Liver (tissue), 3 donors: Measurements from ENCODE around the gene ANKRD65.
"Not testable (repeated sequence)": the region's sequence is repeated elsewhere in the genome, so short reads cannot be mapped to it uniquely, and the experiment has no call there.

ENCODE experiments used
- EGR1 ChIP-seq, 2 donors: IDR thresholded peaks; 2 replicates each; pipeline ENCODE4 v1.6.1; 2016 to 2018; ENCODE audit warnings: antibody characterized with exemption in 2 of 2, low read depth in 2 of 2
- GABPA ChIP-seq, 2 donors: IDR thresholded peaks in 1 of 2; conservative IDR thresholded peaks in 1 of 2; 2 replicates each; pipeline ENCODE4 v1.6.1; 2016; ENCODE audit warnings: antibody characterized with exemption in 2 of 2, mild to moderate bottlenecking in 1 of 2, moderate library complexity in 1 of 2
- HNF4G ChIP-seq: IDR thresholded peaks from 2 replicates; pipeline ENCODE4 v1.6.1; 2016; ENCODE audit warnings: antibody characterized with exemption
- JUND ChIP-seq, 2 donors: IDR thresholded peaks; 2 replicates each; pipeline ENCODE4 v1.6.1; 2016; ENCODE audit warnings: antibody characterized with exemption in 2 of 2
- RAD21 ChIP-seq, 2 donors: IDR thresholded peaks; 2 replicates each; pipeline ENCODE4 v1.6.1; 2016; ENCODE audit warnings: antibody characterized with exemption in 2 of 2, mild to moderate bottlenecking in 2 of 2
- REST ChIP-seq: IDR thresholded peaks from 2 replicates; pipeline ENCODE4 v1.6.1; 2016; ENCODE audit warnings: antibody characterized with exemption, mild to moderate bottlenecking
- RXRA ChIP-seq, 2 donors: IDR thresholded peaks; 2 replicates each; pipeline ENCODE4 v1.6.1; 2017 to 2018; ENCODE audit warnings: antibody characterized with exemption in 2 of 2, mild to moderate bottlenecking in 1 of 2
- TAF1 ChIP-seq: conservative IDR thresholded peaks from 2 replicates; pipeline ENCODE4 v1.6.1; 2016; ENCODE audit warnings: antibody characterized with exemption, mild to moderate bottlenecking
- YY1 ChIP-seq: IDR thresholded peaks from 2 replicates; pipeline ENCODE4 v1.6.1; 2016; ENCODE audit warnings: antibody characterized with exemption, mild to moderate bottlenecking
- TF ChIP-seq, protein P1 (sequence below): fragments of 150-350 bp; IDR thresholded peaks from 2 replicates; pipeline ENCODE4 v1.5.1; 2017; ENCODE audit warnings: improper control_type of control experiment, low read depth, low read length; ENCODE audit not compliant: missing input control
- TF ChIP-seq, protein P2 (sequence below): IDR thresholded peaks from 2 replicates; pipeline ENCODE4 v1.6.1; 2016; ENCODE audit warnings: antibody characterized with exemption
- TF ChIP-seq, protein P3 (sequence below): IDR thresholded peaks from 2 replicates; pipeline ENCODE4 v1.6.1; 2016; ENCODE audit warnings: antibody characterized with exemption
- TF ChIP-seq, protein P4 (sequence below): IDR thresholded peaks from 2 replicates; pipeline ENCODE4 v1.6.1; 2016; ENCODE audit warnings: antibody characterized with exemption
- donor health status: healthy.
- donor health status: healthy.

GRCh38 chr1:1385339-1385738 lies 35.7 kb downstream of the ANKRD65 start:
- TF ChIP-seq, protein P1, sequence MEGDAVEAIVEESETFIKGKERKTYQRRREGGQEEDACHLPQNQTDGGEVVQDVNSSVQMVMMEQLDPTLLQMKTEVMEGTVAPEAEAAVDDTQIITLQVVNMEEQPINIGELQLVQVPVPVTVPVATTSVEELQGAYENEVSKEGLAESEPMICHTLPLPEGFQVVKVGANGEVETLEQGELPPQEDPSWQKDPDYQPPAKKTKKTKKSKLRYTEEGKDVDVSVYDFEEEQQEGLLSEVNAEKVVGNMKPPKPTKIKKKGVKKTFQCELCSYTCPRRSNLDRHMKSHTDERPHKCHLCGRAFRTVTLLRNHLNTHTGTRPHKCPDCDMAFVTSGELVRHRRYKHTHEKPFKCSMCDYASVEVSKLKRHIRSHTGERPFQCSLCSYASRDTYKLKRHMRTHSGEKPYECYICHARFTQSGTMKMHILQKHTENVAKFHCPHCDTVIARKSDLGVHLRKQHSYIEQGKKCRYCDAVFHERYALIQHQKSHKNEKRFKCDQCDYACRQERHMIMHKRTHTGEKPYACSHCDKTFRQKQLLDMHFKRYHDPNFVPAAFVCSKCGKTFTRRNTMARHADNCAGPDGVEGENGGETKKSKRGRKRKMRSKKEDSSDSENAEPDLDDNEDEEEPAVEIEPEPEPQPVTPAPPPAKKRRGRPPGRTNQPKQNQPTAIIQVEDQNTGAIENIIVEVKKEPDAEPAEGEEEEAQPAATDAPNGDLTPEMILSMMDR = not testable (repeated sequence)
- not testable (repeated sequence) for TF ChIP-seq YY1; RAD21 (IDR thresholded peaks at IDR 0.05); TAF1; REST; JUND (IDR thresholded peaks at IDR 0.05); EGR1 (IDR thresholded peaks at IDR 0.05; ENCODE audit: low read depth in 2 of 2); GABPA (IDR thresholded peaks at IDR 0.05 in 1 of 2, conservative IDR thresholded peaks at IDR 0.05 in 1 of 2); RXRA (IDR thresholded peaks at IDR 0.05); HNF4G
- TF ChIP-seq, protein P2, sequence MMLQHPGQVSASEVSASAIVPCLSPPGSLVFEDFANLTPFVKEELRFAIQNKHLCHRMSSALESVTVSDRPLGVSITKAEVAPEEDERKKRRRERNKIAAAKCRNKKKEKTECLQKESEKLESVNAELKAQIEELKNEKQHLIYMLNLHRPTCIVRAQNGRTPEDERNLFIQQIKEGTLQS = not testable (repeated sequence)
- TF ChIP-seq, protein P3, sequence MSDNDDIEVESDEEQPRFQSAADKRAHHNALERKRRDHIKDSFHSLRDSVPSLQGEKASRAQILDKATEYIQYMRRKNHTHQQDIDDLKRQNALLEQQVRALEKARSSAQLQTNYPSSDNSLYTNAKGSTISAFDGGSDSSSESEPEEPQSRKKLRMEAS = not testable (repeated sequence)
- TF ChIP-seq, protein P4, sequence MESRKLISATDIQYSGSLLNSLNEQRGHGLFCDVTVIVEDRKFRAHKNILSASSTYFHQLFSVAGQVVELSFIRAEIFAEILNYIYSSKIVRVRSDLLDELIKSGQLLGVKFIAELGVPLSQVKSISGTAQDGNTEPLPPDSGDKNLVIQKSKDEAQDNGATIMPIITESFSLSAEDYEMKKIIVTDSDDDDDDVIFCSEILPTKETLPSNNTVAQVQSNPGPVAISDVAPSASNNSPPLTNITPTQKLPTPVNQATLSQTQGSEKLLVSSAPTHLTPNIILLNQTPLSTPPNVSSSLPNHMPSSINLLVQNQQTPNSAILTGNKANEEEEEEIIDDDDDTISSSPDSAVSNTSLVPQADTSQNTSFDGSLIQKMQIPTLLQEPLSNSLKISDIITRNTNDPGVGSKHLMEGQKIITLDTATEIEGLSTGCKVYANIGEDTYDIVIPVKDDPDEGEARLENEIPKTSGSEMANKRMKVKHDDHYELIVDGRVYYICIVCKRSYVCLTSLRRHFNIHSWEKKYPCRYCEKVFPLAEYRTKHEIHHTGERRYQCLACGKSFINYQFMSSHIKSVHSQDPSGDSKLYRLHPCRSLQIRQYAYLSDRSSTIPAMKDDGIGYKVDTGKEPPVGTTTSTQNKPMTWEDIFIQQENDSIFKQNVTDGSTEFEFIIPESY = not testable (repeated sequence)
